CD4-positive, alpha-beta T cell (primary cell): ENCODE results near the gene NPAS4. TPM values are rescaled to one million over a fixed set of nuclear protein-coding genes. Genes with fewer than 3 reads are reported as not detected.

ENCODE experiments used
- ATAC-seq: fragments of 200-7000 bp; cut with Tn5 transposase; one replicate; pipeline ENCODE4 v1.10.0; 2022; ENCODE audit warnings: mild to moderate bottlenecking; ENCODE audit not compliant: poor library complexity
- CTCF ChIA-PET: fragments of 350-600 bp; sonication (Branson Sonifier 250); formaldehyde crosslinking; loops from one replicate; lab custom pipeline; 2021; ENCODE audit warnings: antibody characterized with exemption, inconsistent platforms; lab: Charles Lee
- POLR2A ChIA-PET: fragments of 350-600 bp; sonication (Branson Sonifier 250); formaldehyde crosslinking; loops from one replicate; lab custom pipeline; 2021; ENCODE audit warnings: antibody characterized with exemption, inconsistent platforms; lab: Charles Lee
- DNase-seq, 14 experiments: peaks; one replicate each; pipeline ENCODE4 v3.0.0-alpha.2; 2013 to 2020; ENCODE audit warnings: mixed read lengths in 2 of 14
- H3K27ac ChIP-seq, 2 donors: one replicate each; pipeline versions ENCODE4 v1.5.1 to v1.7.0; 2013; ENCODE audit warnings: low read length in 2 of 2, low read depth in 1 of 2, mild to moderate bottlenecking in 1 of 2
- H3K27me3 ChIP-seq, 2 experiments: 1 replicate in 1 of 2; 2 replicates in 1 of 2; pipeline versions ENCODE4 v1.6.1 to v1.7.0; 2013; ENCODE audit warnings: low read length in 2 of 2, control low read depth in 1 of 2, mild to moderate bottlenecking in 1 of 2, moderate library complexity in 1 of 2; ENCODE audit not compliant: insufficient read depth in 2 of 2, control insufficient read depth in 1 of 2
- H3K36me3 ChIP-seq: one replicate; pipeline ENCODE4 v1.6.1; 2013; ENCODE audit warnings: low read length, control low read depth; ENCODE audit not compliant: insufficient read depth
- H3K4me1 ChIP-seq: one replicate; pipeline ENCODE4 v1.6.1; 2013; ENCODE audit warnings: low read length, control low read depth; ENCODE audit not compliant: insufficient read depth
- H3K4me3 ChIP-seq: one replicate; pipeline ENCODE4 v1.5.1; 2013; ENCODE audit warnings: mild to moderate bottlenecking, low read length, moderate library complexity
- H3K9me3 ChIP-seq, 2 experiments: 1 replicate in 1 of 2; 2 replicates in 1 of 2; pipeline versions ENCODE4 v1.6.1 to v1.7.0; 2013; ENCODE audit warnings: low read length in 2 of 2, mild to moderate bottlenecking in 2 of 2, control low read depth in 1 of 2, moderate library complexity in 1 of 2; ENCODE audit not compliant: control insufficient read depth in 1 of 2, insufficient read depth in 1 of 2
- H3K27ac Mint-ChIP-seq: one replicate; pipeline ENCODE4 v1.8.0; 2020; ENCODE audit warnings: mixed read lengths
- H3K27me3 Mint-ChIP-seq: one replicate; pipeline ENCODE4 v1.8.0; 2021; ENCODE audit warnings: mixed read lengths
- H3K36me3 Mint-ChIP-seq: one replicate; pipeline ENCODE4 v1.8.0; 2021; ENCODE audit warnings: low read depth, mixed read lengths
- H3K4me1 Mint-ChIP-seq: one replicate; pipeline ENCODE4 v1.8.0; 2021; ENCODE audit warnings: low read depth, mixed read lengths
- H3K4me3 Mint-ChIP-seq: one replicate; pipeline ENCODE4 v1.8.0; 2020; ENCODE audit warnings: mild to moderate bottlenecking, mixed read lengths
- H3K9me3 Mint-ChIP-seq: one replicate; pipeline ENCODE4 v1.8.0; 2020; ENCODE audit warnings: mixed read lengths
- CTCF ChIP-seq: fragments of 200-600 bp; IDR thresholded peaks from one replicate; pipeline ENCODE4 v1.8.0; 2022; ENCODE audit warnings: antibody characterized with exemption, mild to moderate bottlenecking
- intact Hi-C, 2 experiments: fragments of 100-400 bp; cut with DNase I in 1 of 2; cut with micrococcal nuclease in 1 of 2; formaldehyde crosslinking; loops; one replicate each; pipeline versions ENCODE4 v1.15.1 to v1.9.0; 2023 to 2025; cut with DNase I, micrococcal nuclease
- total RNA-seq, 174 experiments: library from RNA in 2 of 174; stranded (reverse) in 2 of 174; gene quantifications; one replicate each; pipeline ENCODE4 v1.2.3 and lab custom pipeline; 2021 to 2026

Gene NPAS4
- total RNA-seq, 2 experiments from 2014 or later = not detected

- Histone ChIP-seq H3K36me3 (no peaks in the 10 kb centered on the region), H3K27ac (no peak overlapping the region), H3K4me1 (peaks cover 13% of the 10 kb centered on the region), H3K4me3 (no peak overlapping the region), H3K27me3 (peaks cover 31 to 44% of the 10 kb centered on the region in 2 experiments), H3K9me3 (peaks cover 0 to 3% of the 10 kb centered on the region in 2 experiments)
- ChIA-PET POLR2A (no interaction called here), CTCF (interaction anchor here (1.5 kb wide), 1 partner anchor 65 kb away, joined by 3 read pairs; no protein-coding TSS in a partner anchor)
- Mint-ChIP-seq H3K4me1 (peaks cover 5% of the 10 kb centered on the region), H3K9me3 (no peaks in the 10 kb centered on the region), H3K27ac (no peak overlapping the region), H3K36me3 (no peaks in the 10 kb centered on the region), H3K4me3 (no peak overlapping the region), H3K27me3 (peaks cover 76% of the 10 kb centered on the region)
- ATAC-seq (no peak), DNase-seq (no peak)
- no peak for TF ChIP-seq CTCF
- intact Hi-C loops = no loop called here
Measured at GRCh38 chr11:66413167-66413566, 7.7 kb upstream of the NPAS4 start.

- peaks cover 0 to 10% of the 10 kb centered on the region in 2 experiments for H3K9me3 ChIP-seq
- TF ChIP-seq CTCF = no peak
- peaks cover 82% of the 10 kb centered on the region for H3K27me3 Mint-ChIP-seq
- POLR2A ChIA-PET = no interaction called here
- intact Hi-C loops = no loop called here
- no peak overlapping the region for H3K4me3 Mint-ChIP-seq
- H3K4me1 ChIP-seq = peaks cover 2% of the 10 kb centered on the region
- peaks cover 6% of the 10 kb centered on the region for H3K4me1 Mint-ChIP-seq
- H3K4me3 ChIP-seq = no peak overlapping the region
- CTCF ChIA-PET = interaction anchor here (1.5 kb wide), 1 partner anchor 64 kb away, joined by 3 read pairs; no protein-coding TSS in a partner anchor
- H3K27me3 ChIP-seq = peaks cover 43 to 55% of the 10 kb centered on the region in 2 experiments
- H3K9me3 Mint-ChIP-seq = peaks cover 4% of the 10 kb centered on the region
- no peak overlapping the region for H3K27ac Mint-ChIP-seq
- H3K27ac ChIP-seq = no peak overlapping the region
- no peaks in the 10 kb centered on the region for H3K36me3 ChIP-seq
- no peak for DNase-seq
- no peak for ATAC-seq
- H3K36me3 Mint-ChIP-seq = no peaks in the 10 kb centered on the region
Measured at GRCh38 chr11:66414120-66414934, 6.5 kb upstream of the NPAS4 start.

GRCh38 chr11:66415423-66415822 is 5.4 kb upstream of the NPAS4 start:
- Mint-ChIP-seq H3K36me3 (no peaks in the 10 kb centered on the region), H3K4me3 (no peak overlapping the region), H3K9me3 (peaks cover 4% of the 10 kb centered on the region), H3K4me1 (peaks cover 6% of the 10 kb centered on the region), H3K27me3 (peaks cover 80% of the 10 kb centered on the region), H3K27ac (no peak overlapping the region)
- TF ChIP-seq CTCF = no peak
- ChIA-PET CTCF (interaction anchor here (0.8 kb wide), 1 partner anchor 15 kb away, joined by 4 read pairs; no protein-coding TSS in a partner anchor), POLR2A (no interaction called here)
- Histone ChIP-seq H3K4me1 (no peaks in the 10 kb centered on the region), H3K27ac (no peak overlapping the region), H3K9me3 (peaks cover 0 to 13% of the 10 kb centered on the region in 2 experiments), H3K27me3 (peaks cover 51 to 53% of the 10 kb centered on the region in 2 experiments), H3K36me3 (no peaks in the 10 kb centered on the region), H3K4me3 (no peak overlapping the region)
- no peak for ATAC-seq
- no peak for DNase-seq
- intact Hi-C loops = no loop called here
